Urothelium cell line (cell line): Measurements from ENCODE around the gene WWTR1.
A peak's percentile ranks its signal among the peaks of the same experiment; 100 is the strongest.

Experiments
- DNase-seq: peaks from one replicate; pipeline ENCODE4 v3.0.0; 2011; ENCODE audit warnings: low spot score, mixed read lengths
- FAIRE-seq: peaks from 2 replicates; lab custom pipeline; 2011; peaks lifted over from hg19 to GRCh38; lab: Jason Lieb, UNC

The WWTR1 gene

GRCh38 chr3:149657926-149658743 lies at the start of gene WWTR1:
Gene WWTR1 (minus strand): TSS chr3:149658025. CDS start chr3:149657306, 719 bp downstream.
- FAIRE-seq (no peak), DNase-seq (peak; percentile 90)

- FAIRE-seq = no peak
- no peak for DNase-seq
Observed at GRCh38 chr3:149706905-149707304, 49.1 kb upstream of the WWTR1 start.

DNA sequence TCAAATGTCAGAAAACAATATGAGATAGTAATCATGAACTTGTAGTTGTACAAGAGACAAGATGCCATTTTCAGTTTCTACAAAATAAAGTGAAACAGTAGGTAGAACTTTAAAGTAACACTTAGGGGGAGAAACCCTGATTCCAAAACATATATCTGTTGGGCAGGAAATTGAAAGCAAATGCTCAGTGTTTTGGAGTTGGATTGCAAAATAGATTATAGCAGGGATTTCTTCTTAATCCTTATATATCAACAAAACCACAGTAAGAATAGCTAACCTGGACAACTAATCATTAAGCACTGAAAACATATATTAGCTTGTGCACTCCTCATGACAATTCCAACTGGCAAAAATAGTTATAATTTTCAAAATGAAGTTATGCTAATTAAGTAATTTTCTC lies 47.6 kb upstream of the WWTR1 start:
- DNase-seq = no peak
- no peak for FAIRE-seq

DNA sequence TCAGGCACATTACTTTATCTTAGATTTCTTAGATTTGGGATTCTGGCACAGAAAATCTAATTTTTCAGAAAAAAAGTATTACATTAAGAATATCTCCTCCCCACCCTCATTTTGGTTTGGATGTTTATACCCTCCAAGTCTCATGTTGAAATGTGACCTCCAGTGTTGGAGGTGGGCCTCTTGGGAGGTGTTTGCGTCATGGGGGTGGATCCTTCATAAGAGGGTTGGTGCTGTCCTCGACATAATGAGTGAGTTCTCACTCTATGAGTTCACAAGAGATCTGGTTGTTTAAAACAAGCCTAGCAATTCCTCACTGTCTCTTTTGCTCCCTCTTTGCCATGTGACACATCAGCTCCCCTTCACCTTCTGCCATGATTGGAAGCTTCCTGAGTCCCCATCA lies 45.6 kb upstream of the WWTR1 start:
- DNase-seq = no peak
- FAIRE-seq = no peak

DNA sequence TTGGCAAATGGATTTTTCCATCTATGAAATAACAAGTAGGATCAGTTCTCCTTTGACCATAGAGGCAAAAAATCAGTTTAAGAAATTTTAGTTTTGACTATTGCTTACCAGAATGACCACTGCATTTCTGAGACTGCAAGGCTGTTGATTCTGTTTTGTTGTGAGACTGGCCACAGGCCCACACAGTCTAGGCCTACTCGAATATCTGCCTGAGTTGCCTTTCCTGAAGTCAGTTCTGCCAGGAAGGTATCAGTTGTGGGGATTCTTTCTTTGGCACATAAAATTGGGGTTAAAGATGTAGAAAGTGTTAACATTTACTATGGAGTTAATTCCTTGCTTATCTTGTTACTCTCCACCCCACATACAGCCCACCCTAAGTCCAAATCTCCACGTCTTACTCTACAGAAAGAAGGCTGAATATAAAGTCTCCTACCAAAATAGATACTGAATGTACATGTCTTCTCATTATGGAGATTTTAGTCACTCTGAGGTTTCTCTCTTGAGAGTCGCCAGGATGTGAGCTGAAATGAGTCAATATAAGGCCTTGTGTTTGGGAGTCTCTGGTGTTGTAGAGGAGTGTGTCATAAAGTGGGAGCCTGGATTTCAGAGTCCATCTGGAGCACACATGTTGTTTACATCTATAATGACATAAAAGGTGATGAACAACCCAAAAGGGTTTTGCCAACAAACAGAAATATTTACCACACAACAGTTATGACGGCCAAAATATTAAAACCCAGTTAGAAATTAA lies 45.0 kb upstream of the WWTR1 start:
- no peak for FAIRE-seq

GRCh38 chr3:149701977-149702350 lies 44.1 kb upstream of the WWTR1 start:
- FAIRE-seq (no peak), DNase-seq (no peak)

More for the DNA sequence above, 45.0 kb upstream of the WWTR1 start:
- DNase-seq = no peak

- no peak for DNase-seq
- FAIRE-seq = no peak
Observed at GRCh38 chr3:149701206-149701976, 43.6 kb upstream of the WWTR1 start.

GRCh38 chr3:149688122-149688757 lies 30.4 kb upstream of the WWTR1 start:
- no peak for DNase-seq
- no peak for FAIRE-seq

DNA sequence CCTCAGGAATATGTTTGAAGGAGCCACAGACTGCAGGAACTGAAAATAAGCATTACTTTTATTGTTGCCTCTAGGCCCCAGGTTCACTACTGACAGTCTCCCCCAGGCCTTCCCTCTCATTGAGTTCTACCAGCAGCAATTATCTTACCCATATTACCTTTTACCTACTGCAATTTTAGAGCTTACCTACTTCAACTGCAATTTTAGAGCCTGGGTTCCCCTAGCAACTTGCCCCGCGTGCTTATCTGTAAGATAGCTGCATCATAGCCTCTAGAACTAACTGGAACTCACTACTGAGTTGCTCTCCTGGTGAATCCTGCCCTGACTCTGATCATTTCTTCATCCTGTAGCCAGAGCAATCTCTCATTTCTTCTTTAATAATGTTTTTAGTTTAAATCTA lies 29.2 kb upstream of the WWTR1 start:
- FAIRE-seq (no peak), DNase-seq (no peak)

GRCh38 chr3:149678351-149678950 lies 20.6 kb upstream of the WWTR1 start:
- FAIRE-seq (no peak), DNase-seq (peak; percentile 30)

DNA sequence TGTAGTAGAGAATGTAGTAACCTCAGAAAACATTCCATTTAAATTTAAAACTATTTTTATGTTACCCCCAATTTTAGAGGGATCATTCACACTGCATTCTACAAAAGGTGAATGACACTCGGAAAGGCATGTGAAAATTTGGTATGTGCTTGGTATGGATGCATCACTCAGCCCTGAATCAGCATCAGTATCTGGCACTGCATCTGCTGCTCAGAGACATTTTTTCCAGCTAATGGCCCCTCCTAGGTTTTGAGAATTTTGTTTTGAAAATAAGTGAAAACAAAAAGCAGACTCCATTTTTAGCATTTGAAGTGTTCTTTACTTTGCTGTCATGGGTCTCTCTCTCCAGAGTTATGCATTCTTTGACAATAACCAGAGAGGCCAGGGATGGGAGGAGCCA lies 15.6 kb upstream of the WWTR1 start:
- no peak for DNase-seq
- no peak for FAIRE-seq

- FAIRE-seq (no peak), DNase-seq (no peak)
Observed at GRCh38 chr3:149670742-149671492, 13.1 kb upstream of the WWTR1 start.

DNA sequence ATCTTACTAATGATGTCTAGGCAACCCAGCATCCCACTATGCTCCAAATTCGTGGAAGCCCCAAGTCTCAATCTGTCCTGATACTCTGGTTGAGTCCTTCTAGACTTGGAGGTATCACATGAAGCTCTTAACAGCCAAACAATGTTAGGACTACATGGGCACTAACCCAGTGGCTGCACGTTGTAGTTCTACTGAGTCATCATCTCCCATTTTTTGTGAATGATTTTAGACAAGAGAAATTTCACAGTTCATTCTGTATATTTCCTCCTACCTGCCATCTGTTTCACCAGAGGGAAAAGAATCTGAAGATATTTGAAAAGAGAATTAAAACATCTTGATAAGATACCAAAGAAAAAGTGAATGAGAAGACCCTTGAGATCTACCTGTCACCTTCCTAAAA lies 9.8 kb upstream of the WWTR1 start:
- FAIRE-seq (no peak), DNase-seq (no peak)

DNA sequence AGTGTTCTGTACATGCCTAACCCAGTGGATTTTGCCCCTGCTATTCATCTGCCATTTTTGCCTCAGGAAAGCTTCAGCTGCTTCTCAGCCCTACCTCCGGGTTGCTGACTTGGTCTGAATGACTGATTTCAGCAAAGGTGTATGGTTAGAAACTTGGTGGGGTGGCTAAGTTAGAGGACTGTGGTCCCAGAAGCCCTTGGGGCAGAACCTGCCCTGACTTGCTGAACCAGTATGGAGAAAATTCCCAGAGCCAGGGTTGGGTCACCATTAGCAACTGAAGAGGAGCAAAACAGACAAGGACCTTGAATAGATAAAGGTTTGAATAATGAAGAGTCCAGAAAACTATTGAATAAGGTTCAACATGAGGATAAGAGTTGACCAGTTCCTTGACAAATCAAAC lies 6.1 kb upstream of the WWTR1 start:
- FAIRE-seq (no peak), DNase-seq (no peak)

- no peak for FAIRE-seq
- DNase-seq = no peak
Observed at GRCh38 chr3:149662240-149662887, 4.5 kb upstream of the WWTR1 start.

- FAIRE-seq (no peak), DNase-seq (no peak)
Observed at GRCh38 chr3:149660462-149660861, 2.6 kb upstream of the WWTR1 start.

DNA sequence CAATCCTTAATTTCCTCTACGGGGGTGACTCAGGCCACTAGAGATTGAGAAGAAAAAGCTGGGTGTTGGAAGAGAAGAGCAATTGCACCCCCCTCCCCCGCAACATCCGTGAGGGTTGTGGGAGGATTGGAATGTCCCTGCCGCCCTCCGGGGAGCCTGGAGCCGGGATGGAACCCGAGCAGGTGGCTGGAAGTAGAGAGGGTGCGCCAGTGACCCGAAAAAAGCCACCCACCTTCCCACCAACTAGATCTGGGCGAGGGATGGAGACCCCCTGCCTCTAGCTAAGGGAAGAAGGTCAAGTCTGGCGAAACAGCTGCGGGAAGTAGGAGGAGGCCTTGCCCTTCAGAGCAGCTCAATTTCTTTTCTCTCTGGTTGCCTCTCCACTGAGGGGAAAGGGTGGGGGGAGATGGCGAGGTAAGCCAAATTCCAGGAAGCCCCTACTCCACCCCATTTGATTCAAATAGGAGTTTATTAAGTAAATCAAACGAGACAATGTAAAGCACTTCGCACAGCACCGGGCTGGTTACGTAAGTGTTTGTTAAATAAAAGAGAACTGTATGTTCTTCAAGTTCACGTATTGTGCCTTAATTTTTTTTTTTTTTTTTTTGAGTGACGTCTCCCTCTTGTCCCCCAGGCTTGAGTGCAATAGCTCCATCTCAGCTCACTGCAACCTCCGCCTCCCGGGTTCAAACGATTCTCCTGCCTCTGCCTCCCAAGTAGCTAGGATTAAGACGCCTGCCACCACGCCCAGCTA lies 1.1 kb upstream of the WWTR1 start:
- FAIRE-seq (no peak), DNase-seq (peak; percentile 60)

DNA sequence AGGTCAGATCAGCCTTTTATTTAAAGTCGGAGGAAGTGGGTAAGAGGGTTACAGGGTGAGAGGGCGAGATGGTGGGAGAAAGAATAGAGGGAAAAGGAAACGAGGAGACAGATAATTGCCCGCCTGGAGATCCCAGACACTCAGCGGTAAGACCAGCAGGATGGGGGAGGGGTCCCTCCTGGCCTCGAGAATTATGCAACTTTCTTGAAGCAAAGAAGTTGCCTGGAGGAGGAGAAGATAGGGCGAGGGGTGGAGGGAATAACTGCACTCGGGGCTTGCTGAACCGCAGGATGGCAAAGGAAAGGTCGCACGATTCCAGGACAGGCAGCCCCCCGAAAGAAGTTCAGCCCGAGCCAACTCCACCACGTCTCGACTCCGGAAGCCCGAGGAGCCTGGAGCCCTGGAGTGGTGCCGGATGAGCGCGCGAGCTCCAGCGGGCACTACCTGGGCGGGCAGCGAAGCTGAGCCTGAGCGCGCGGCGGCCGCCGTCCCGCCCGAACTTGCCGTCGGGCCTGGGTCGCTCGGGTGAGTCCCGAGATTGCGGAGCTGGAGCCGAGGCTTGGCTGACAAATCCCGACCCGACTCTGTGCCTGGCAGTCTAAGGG lies 402 bp downstream of the WWTR1 start:
- DNase-seq (peak; percentile 28), FAIRE-seq (no peak)
